A673 (cell line): ENCODE measurements around the gene MSN.

ENCODE experiments used
- CTCF ChIP-seq: fragments of 300-800, 200-600 bp; sonication (generic); conservative IDR thresholded peaks from 2 replicates; pipeline ENCODE4 v1.5.1; 2017; ENCODE audit warnings: low read depth, mild to moderate bottlenecking, antibody characterized with exemption, low read length, moderate library complexity, mixed read lengths
- EZH2 ChIP-seq: fragments of 200-600 bp; sonication (generic); IDR thresholded peaks from 2 replicates; pipeline ENCODE4 v1.6.1; 2017; ENCODE audit warnings: borderline replicate concordance, low read depth, mild to moderate bottlenecking, mixed read lengths, antibody characterized with exemption, low read length; ENCODE audit not compliant: poor library complexity, severe bottlenecking

- TF ChIP-seq CTCF (no peak), EZH2 (no peak)
These were observed 30.1 kb upstream of the MSN start for GRCh38 chrX:65637335-65637734.
